Fibroblast of mammary gland (primary cell): ENCODE results near the gene PBX1.

Experiments used
- DNase-seq: peaks from one replicate; pipeline ENCODE4 v3.0.0-alpha.2; 2010; ENCODE audit warnings: low read depth
- H3K4me3 ChIP-seq: 2 replicates; pipeline ENCODE4 v1.5.1; 2011; ENCODE audit warnings: low read depth, mild to moderate bottlenecking, low read length, moderate library complexity; ENCODE audit not compliant: control insufficient read depth
- TF ChIP-seq, protein P1 (sequence below): conservative IDR thresholded peaks from 2 replicates; pipeline ENCODE4 v1.5.1; 2011; ENCODE audit warnings: low read depth, low read length, inconsistent platforms; ENCODE audit not compliant: control insufficient read depth, insufficient read depth

PBX1 gene

DNA sequence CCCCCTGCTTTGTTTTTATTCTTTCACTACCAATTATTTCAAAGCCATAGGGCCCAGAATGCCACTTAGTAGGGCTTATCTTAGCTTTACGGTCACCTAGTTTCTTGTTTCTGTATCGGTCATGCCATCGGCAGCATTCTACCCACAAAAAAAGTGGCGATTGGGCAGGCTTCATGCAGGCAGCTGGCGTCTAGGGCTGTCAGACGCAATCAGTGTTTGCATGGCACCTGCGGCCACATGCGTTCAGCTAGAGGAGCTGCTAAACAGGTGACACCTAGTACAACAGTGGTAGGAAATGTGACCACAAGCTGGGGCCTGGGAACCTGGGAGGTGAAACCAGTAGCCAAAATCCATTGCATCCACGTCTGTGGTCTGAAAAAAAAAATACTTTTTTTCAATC lies 262.7 kb downstream of the PBX1 start:
- DNase-seq = no peak
- no peak overlapping the region for H3K4me3 ChIP-seq
- TF ChIP-seq, protein P1, sequence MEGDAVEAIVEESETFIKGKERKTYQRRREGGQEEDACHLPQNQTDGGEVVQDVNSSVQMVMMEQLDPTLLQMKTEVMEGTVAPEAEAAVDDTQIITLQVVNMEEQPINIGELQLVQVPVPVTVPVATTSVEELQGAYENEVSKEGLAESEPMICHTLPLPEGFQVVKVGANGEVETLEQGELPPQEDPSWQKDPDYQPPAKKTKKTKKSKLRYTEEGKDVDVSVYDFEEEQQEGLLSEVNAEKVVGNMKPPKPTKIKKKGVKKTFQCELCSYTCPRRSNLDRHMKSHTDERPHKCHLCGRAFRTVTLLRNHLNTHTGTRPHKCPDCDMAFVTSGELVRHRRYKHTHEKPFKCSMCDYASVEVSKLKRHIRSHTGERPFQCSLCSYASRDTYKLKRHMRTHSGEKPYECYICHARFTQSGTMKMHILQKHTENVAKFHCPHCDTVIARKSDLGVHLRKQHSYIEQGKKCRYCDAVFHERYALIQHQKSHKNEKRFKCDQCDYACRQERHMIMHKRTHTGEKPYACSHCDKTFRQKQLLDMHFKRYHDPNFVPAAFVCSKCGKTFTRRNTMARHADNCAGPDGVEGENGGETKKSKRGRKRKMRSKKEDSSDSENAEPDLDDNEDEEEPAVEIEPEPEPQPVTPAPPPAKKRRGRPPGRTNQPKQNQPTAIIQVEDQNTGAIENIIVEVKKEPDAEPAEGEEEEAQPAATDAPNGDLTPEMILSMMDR = no peak

DNA sequence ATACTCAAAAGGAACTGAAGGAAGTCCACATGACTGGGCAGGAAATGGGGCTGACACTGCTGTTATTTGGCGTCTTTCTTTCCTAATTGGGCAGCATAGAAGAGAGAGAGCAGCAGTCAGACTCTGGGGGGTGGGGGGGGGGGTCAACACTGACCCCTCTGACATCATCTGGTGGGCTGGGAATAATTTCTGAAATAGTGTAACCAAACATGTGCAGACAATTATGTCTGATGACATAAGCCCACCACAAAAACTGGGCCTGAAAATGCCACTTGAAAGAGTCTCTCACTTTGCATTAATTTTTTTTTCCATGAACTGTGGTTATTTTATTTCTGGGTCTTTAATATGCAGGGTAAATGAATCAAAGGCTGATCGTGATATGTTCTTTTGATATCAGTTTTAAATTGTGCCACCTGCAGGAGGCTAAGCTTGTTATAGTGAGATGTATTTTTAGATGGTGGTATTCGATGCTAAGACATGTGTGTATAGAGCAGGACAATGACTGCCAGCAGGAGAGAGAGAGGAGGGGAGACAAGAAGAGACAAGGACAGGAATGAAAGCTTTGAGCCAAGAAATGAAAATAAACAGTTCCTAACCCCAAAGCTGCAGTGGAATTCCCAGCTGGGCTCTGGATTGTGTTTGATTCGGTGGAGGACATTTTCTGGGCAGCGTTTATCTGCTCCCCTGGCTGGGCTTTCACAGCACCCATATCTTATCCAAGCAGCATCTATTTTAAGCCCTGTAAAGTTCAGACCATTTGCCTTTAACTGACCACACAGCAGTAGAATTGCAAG lies 264.7 kb downstream of the PBX1 start:
- TF ChIP-seq, protein P1 = no peak
- DNase-seq = peak; percentile 56
- H3K4me3 ChIP-seq = no peak overlapping the region

DNA sequence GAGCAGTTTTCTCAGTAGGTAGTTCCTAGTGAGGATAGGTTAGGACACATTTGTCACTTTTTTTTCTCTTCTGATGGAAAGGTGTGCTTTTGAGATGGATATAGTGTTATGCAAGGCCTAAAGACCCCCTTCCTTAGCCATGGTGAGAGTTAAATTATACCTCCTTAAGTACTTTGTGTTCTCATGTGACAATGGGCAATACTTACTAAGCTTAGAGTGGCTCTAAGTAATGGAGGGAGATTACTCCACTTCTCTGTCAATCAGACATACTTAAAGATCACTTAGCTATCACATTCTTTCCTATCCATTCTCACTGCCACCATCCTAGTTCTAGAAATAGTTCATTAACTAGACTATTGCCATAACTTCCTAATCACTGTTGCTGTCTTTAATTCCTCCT lies 265.6 kb downstream of the PBX1 start:
- TF ChIP-seq, protein P1 = no peak
- DNase-seq = no peak
- no peak overlapping the region for H3K4me3 ChIP-seq

DNA sequence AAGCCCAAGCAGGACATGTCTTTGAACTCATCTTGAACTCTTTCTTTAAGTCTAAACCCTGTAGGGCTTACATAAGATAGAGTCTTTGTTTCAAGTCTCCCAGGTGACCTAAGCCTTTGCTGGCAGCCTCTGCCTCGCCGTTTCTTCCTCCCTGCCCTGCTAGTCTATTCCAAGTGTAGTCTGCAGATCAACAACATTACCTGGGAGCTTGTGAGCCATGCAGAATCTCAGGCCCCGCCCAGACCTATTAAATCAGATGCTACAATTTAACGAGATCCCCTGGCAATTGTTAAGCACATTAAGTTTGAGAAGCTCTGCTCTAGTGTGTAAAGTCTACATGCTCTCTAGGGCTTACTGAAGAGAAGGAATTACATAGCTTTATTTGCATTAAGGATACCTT lies 271.6 kb downstream of the PBX1 start:
- TF ChIP-seq, protein P1 = no peak
- no peak for DNase-seq
- no peak overlapping the region for H3K4me3 ChIP-seq

DNA sequence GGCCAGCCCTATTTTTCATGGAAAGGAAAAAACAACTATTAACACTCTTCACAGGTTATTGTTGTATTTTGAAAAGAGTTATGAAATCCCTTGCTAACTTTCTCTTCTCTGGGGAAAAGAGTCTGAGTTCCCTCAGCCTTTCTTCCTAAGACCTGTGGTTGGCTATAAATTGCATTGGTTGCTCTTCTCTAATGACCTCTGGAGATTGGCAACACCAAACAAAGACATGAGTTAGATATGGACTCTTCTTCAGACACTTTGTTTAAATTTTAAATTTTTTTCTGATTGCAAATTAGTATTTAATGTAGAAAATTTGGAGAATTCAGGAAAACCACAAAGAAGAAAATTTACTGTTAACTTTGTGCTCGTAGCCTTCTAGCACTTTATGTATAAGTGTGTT lies 275.7 kb downstream of the PBX1 start:
- TF ChIP-seq, protein P1 = no peak
- DNase-seq = no peak
- H3K4me3 ChIP-seq = no peak overlapping the region

DNA sequence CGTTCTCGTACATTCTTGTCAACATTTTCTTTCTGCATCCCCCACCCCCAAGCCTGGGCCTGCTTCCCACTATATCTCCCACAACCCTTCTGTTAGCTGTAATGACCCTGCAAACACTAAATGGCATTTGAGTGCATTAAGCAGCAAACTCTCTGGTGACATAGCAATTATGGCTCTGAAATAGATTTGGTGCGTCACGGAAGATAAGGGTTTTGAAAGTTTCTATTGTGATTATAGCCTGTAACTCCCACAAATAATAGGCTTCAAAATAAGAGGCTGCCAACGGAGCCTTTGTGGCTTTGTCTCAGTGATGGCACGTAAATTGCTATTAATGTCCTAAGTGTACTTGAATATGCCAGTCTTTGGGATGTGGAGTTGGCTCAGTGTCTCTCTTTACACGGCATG lies 277.6 kb downstream of the PBX1 start:
- DNase-seq = no peak
- TF ChIP-seq, protein P1 = no peak
- H3K4me3 ChIP-seq = no peak overlapping the region

DNA sequence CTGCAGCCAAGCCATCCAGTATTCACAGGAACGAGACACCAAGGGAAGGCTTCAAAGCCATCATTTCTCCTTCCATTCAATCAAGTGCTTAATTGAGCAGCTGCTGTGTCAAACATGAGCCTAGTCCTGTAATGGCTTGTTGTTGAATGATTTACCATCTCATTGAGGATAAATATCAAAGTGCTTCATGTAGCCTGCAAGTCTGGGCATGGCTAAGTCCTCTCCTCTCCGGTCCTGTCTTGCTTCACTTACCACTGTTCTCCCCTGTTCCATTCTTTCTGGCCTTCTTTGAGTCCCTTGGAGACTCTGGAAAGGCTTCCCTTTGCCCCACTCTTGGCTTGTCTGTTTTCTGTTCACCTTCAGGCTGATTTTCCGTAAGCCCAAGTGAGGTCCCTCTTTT lies 279.8 kb downstream of the PBX1 start:
- DNase-seq = no peak
- TF ChIP-seq, protein P1 = no peak
- no peak overlapping the region for H3K4me3 ChIP-seq
